Measurements from ENCODE around the gene RBPMS2.

DNA sequence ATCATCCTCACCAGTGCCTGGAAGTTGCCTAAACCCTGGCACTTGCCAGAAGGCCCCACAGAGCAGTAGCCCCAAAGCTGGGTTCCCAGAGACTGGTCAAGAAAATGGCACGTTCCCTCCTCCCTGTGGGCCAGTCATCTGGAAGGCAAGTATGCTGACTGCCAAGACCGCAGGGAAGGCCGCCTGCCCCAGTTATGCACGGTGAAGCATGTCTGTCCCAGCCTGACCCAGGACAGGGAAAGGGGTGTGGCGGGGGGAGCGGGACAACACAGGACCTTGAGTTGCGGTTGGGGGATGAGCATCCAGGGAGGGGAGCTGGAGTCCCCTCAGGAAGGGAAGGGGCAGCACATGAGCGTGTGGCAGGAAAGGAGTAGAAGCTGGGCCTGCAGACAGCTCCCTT is 33.0 kb downstream of the RBPMS2 start:
- TF ChIP-seq POLR2A (IDR thresholded peaks at IDR 0.05): no peak
- TF ChIP-seq, protein P1, sequence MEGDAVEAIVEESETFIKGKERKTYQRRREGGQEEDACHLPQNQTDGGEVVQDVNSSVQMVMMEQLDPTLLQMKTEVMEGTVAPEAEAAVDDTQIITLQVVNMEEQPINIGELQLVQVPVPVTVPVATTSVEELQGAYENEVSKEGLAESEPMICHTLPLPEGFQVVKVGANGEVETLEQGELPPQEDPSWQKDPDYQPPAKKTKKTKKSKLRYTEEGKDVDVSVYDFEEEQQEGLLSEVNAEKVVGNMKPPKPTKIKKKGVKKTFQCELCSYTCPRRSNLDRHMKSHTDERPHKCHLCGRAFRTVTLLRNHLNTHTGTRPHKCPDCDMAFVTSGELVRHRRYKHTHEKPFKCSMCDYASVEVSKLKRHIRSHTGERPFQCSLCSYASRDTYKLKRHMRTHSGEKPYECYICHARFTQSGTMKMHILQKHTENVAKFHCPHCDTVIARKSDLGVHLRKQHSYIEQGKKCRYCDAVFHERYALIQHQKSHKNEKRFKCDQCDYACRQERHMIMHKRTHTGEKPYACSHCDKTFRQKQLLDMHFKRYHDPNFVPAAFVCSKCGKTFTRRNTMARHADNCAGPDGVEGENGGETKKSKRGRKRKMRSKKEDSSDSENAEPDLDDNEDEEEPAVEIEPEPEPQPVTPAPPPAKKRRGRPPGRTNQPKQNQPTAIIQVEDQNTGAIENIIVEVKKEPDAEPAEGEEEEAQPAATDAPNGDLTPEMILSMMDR (IDR thresholded peaks at IDR 0.05): no peak
- no peak for TF ChIP-seq EP300 (IDR thresholded peaks at IDR 0.05)
